Activated CD8-positive, alpha-beta memory T cell treated with anti-CD3 and anti-CD28 coated beads, Interleukin-2, amount 50 U/mL, for 4 hours (primary cell): ENCODE data around the gene COL16A1.
A peak's percentile ranks its signal among the peaks of the same experiment; 100 is the strongest.

Experiments
- DNase-seq: peaks from one replicate; pipeline ENCODE4 v3.0.0-alpha.2; 2020

Gene COL16A1

DNA sequence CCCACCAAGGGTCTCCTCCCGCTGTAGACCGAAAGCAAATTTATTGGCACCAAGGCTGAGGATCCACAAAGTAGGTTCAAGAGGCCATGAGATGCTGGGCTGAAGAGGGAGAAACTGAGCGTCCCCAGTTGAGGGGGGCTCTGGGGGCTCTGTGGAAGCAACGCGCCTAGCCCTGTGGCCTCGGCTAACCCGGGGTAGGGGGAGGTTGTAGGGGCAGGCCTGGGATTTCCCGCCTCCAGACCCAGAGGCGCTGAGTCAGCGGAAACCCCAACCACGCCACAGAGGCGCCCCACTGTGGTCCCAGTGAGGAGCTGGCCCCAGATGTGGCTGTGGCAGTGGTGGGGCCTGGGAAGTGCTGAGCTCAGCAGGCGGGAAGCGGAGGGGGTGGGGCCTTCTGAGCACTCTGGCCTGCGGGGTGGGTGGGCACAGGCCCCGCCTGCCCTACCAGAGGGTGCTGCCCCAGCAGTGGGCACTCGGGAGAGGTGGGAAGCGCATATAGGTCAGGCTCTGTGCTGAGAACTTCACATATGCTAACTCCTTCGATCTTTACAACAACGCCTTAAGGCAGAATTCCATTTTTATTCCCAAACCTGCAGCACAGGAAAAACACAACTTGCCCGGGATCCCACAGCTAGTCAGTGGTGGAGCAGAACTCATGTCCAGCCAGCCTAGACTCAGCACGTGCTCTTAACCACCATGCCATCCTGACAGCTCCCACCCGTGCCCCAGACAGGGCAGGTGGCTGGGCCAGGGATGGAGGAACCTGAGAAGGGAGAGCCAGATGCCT is 1.5 kb upstream of the COL16A1 start:
- DNase-seq, result peak; percentile 67

DNA sequence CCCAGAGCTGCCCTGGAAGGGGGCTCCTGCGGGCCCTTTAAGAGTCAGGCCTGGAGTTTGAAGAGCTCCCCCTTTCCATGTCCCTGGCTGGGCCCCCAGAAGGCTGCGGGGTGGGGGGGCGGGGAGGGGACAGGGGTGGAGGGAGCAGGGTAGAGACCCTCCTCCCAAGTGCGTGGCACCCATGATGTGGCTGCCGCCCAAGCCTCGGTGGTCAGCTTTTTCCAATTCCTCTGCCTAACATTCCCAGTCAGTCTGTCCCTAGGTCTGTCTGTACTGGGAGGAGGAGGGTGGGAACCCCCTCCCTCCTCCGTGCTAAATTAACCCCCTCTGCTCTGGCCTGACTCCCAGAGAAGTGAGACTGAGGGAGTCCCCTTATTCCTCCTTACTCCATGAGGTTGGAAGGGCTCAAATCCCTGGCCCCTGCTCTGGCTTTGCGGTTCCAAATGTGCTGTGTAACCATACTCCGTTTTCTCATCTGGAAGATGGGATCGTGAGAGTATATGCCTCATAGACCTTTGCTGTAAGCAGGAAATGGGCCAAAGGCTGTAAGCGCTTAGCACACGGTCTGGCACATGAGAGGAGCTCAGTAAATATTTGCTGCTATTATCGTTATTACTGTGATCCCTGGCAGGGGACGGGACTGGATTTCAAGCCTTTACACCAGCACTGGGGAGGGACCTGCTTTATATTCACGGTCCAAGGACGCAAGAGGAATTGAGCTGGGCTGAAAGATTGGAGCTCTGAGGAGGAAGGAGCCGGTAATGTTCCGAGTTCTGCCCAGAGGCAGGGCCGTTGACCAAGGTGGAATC is 658 bp upstream of the COL16A1 start:
- DNase-seq, result no peak

DNA sequence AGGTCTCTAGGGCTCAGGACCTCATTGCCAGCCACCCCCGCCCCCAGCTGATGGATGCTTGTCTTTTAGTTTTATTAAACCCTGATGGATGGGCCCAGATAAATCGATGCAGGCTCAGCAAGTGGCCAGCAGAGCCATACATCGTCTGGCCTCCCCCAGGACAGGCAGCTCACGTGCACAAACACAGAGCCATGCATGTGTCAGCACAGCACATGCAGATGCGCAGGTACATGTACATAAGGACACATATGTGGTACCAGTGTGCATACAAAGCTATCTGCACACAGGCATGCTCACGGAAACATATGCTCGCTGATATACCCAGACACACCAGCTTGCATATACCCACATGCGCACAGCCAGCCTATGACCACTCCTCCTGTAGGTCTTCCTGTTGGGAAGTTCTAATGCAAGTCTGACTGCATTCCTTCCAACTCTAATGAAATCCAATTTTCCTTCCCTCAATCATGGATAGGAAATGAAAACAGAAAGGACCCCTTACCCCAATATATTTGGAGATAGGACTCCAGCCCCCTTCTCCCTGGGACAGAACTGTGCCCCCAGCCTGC is 897 bp downstream of the COL16A1 start:
- no peak for DNase-seq

DNA sequence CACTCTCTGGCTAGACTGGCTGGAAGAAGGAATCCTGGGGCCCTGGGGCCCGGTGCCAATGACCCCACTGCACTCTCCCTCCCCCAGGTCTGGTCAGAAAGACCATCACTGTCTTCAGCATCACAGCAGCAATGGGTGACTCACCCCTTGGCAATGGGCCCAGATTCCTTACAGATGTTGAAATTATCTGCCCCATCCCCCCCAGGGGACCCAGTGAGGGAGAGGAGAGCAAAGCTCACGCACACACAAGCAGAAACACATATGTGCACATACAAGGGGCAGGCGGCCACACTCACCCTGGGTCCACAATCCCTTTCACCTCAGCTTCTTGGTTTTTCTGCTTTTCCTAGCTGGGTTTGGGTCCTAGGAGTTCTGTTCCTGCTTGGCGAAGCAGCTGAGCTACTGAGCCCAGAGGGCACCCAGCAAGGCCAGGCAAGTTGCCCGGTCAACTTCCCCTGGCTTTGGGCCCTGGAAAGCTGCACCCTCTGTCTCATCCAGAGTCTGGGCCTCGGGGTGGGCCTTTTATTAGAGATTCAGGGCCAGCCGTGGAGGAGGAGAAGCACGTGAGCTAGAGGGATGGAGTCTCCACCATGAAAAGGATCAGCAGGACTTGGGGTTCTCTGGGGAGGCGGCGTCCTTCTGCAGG is 2.6 kb downstream of the COL16A1 start:
- peak; percentile 50 for DNase-seq

DNA sequence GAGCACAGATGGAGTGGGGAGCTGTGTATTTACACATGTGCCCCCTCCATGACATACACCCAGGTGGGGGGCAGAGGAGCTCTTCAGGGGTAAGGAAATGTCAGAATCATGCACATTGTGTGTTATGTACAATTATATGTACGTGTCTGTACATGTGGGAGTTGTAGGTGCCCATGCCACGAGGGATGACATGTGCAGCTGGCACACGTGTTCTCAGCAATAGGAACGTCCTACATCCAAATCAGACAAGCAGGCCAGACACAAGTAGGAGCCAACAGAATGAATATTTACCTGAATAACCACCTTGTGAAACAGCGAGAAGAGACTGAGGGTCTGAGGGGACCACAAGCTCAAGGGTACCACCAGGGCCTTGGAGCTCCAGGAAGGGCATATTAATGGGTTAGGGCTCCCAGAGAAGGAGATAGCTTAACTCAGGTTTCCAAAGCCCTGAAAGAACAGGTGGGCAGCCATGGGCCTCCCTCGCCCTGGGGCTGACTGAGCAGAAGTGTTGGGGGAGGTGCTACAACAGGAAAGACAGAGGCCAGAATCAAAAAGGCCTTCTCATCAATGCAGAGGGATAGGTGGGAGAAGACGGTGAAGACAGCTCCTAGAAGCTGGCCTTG is 3.2 kb downstream of the COL16A1 start:
- no peak for DNase-seq

DNA sequence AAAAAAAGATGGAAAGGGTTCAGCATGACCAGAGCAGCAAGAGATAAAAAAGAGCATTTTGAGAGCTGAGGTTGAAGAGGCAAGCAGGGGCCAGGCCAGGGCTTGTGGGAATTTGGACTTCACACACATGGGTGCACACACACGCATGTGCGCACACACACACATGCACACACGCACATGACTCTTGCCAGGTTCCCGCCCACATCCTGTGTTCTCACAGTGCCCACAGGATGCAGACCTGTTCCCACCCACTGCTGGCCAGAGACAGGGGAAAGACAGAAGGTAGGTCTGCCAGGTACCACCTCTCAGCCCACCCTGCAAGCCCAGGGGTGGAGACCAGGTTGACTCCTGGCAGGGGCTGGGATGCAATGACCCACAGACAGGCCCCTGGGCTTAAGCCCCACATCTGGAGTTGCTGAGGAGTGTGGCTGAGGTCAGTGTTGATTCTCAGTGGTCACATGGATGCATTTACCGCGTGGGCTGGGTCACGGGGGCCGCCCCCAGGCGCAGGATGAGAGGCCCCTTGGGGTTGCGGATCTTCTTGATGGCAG is 4.4 kb downstream of the COL16A1 start:
- no peak for DNase-seq

DNA sequence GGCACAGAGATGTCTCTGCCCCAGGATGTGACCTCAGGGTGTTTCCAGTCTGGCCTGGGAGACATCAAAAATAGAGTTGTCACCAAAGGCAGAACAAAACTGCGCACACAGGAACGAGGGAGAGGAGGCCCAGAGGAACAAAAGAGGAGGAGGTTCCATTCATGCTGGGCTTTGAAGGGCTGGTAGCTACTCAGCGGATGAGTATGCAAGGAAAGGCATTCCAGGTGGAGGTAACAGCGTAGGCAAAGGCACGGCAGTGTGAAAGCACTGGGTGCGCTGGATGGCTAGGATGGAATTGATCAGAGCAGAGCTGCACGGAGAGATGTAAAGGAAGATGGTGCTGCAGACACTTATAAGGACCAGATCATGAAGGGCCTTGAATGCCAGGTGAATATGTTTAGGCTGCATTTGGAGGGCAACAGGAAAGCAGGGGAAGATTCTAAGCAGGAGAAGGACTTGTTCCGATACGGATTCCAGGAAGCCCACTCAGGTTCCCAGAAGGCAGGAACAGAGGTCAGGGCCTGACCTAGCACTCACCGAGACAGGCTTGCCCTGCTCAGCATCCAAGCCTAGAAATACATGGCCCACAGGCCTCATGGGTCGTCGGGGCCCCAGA is 6.3 kb downstream of the COL16A1 start:
- no peak for DNase-seq

DNA sequence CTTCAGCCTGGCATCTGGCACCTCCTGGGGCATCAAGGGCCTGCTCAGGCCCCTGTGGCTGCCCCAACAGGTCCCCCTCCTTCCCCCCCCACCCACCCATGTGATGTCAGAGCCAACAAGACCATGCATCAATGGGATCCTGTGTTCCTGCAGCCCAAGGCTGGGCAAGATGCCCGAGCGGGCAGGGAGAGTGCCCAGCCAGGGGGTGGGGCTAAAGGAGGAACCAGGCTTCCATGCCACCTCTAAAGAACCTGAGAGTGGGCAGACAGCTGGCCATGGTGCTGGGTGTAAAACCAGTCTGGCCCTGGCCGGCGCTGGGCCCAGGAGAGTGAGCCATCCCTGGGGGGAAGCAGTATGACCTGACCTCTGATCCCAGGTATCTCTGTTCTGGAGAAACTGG is 7.6 kb downstream of the COL16A1 start:
- DNase-seq, result no peak

DNA sequence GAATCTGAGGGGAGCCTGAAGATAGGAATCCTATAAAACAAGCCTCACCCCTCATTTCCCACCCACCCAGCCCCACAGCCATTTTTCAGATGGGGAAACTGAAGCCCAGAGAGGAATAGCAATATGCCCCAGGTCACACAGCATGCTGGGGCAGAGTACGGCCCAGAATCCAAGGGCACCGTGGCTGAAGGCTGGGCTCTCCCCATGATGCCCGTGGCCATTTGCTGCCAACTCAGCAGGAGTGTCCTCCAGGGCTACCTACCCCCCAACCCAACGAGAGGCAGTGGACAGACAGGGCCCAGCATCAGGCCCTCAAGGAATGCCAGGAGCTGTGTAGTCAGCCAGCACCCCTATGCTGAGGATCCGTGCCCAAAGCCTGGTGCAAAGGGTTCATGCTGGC is 8.5 kb downstream of the COL16A1 start:
- DNase-seq, result no peak

DNA sequence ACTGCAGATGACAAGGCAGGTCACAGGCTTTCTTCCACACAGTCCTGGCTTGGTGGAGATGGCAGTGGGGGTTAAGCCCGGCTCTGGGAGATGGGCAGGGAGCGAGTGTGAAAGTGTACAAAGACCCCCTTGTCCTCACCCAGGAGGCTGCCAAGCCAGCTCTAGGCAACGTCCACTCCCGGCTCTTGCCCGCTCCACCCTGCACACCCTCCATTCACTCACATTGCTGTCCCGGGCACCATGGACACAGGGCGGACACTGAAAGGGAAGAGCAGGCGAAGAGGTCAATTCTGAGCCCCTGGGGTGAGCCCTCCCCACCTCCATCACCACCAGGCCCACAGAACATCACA is 8.9 kb downstream of the COL16A1 start:
- DNase-seq, result no peak

DNA sequence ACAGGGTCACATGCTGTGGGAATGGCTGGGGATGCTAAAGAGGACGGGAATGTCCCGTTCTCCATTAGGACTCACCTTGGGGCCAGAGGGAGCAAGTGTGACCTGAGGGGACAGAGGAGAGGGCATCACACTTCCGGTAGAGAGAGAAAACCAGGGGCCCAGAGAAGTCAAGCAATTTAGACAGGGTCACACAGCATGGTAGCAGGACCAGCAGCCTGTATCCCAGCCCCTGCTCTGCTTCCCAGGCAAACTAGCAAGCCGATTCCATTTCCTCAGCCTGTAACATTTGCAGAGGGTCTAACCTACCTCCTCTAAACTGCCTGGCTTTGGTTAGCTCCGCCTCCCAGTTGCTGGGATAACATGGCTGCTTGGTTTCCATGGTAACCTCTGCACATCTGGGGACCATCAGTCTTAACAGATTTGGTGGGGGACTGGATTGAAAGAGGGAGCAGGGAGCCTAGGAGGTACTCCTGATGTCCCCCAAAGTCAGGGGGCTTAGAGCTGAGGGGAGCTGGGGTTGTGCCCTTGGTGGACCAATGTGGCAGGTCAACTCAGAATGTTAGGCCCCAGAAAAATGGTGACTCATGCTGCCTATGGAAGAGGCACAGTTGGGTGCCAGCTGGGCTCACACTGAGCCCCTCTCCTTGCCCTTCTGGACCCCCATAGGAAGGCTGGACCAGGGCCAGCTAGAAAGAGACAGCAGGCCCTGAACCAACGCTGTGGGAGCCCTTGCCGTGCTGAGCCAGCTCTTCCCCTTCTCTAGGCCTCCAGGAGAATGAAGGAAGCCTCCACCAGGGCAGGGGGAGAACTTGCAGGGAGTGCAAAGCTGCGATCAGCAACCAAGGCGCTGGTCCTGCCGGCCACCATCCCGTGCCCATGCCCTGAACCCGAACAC is 9.5 kb downstream of the COL16A1 start:
- DNase-seq, result no peak

DNA sequence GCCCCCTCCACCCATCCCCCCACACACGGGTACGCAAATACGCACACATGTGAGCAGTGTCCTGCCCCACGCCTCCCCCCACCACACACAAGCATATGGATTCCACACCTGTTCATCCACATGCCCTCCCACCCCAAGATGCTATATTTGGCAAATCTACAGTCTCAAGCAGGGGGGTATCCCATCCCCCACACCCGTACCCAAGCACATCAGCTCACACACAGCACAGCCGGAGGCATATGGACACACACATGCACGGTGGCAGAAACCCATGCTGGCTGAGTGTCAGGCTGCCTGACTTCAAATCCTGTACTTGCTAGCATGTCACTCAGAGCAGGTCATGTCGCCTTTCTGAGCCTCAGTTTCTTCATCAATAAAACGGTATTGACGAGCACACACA is 10.6 kb downstream of the COL16A1 start:
- no peak for DNase-seq

DNA sequence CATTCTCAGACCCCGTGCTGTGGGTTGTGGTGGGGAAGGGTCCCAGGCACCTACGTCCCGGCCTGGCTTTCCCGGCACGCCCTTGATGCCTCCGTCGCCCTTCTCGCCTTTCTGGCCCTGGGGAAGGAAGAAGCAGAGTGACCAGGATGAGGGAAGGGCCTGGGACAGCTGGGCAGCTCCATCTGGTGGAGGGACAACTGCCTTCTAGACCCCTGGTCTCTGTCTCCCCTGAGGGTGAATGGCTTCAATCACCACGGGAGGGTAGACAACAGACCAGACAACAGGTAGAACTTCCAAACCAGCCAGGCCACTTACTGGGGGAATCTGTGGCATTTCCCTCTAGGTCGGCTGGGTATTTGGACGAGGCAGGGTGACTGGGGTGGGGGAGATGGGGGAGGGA is 11.9 kb downstream of the COL16A1 start:
- no peak for DNase-seq

DNA sequence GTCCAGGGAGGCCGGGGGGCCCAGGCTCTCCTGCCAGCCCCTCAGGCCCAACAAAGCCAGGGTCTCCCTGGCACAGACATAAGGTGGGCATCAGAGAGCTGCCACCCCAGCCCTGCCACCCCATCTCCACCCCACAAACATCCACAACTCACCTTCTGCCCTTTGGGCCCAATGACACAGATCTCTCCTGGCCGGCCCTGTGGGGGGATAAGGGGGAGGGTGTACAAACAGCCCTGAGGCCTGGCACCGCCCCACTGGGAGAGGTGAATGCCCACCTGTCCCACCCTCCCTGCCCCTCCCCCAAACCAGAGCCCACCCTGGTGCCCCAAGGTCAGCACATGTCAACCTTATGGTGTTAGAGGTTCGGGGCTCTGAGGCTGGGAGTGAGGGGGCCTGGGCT is 12.4 kb downstream of the COL16A1 start:
- DNase-seq, result no peak

DNA sequence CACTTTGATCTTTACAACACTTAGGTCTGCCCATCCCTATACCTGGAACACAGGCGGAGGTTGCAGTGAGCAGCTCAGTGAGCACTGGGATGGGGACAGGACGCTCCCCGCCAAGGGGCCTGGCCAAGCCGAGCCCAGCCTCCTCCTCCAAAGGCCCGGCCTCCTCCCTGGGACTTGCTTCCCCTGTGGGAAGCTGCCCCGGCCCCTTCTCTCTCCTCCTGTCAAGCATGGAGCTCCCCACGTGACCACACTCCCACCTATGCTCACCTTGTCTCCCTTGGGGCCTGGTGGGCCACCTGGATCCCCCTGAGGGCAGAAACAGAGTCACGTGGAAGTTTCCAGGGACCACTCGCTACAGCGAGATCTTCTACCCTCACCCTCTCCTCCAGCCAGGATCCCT is 12.9 kb downstream of the COL16A1 start:
- DNase-seq, result no peak

DNA sequence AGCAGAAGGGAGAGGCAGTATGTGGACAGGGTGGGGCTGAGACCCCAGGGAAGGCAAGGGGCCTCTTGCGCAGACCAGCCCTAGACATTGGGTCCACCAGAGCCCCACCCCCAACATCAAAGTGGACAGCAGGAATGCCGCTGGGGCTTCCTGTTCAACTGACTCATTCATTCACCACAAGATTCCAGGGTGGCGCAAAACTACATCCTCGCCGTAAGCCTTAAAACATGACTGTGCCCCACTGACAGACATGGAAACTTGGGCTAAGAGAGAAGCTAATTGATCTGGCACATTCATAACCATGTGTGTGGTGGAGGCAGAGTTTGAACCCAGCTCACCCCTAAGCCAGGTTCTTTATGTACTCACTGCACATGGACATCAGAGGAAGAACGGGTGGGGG is 14.0 kb downstream of the COL16A1 start:
- DNase-seq, result no peak

DNA sequence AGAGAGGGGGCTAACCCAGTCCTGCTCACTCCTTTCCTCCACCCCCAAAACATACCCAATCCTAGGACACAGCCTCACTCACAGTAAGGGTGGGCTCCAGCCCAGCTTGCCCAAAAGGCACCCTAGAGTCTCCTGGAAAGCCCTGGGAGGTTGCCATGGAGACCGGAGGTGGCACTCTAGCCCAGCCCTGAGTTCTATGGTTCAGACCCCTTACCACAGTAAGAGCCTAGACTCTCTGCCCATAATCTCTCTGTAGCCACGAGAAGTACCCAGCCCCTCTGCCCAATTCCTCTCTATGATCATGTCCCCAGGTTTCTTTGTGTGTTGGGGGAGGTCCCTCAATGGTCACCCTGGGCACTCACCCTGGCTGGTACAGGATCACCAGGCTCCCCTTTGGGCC is 14.4 kb downstream of the COL16A1 start:
- no peak for DNase-seq

DNA sequence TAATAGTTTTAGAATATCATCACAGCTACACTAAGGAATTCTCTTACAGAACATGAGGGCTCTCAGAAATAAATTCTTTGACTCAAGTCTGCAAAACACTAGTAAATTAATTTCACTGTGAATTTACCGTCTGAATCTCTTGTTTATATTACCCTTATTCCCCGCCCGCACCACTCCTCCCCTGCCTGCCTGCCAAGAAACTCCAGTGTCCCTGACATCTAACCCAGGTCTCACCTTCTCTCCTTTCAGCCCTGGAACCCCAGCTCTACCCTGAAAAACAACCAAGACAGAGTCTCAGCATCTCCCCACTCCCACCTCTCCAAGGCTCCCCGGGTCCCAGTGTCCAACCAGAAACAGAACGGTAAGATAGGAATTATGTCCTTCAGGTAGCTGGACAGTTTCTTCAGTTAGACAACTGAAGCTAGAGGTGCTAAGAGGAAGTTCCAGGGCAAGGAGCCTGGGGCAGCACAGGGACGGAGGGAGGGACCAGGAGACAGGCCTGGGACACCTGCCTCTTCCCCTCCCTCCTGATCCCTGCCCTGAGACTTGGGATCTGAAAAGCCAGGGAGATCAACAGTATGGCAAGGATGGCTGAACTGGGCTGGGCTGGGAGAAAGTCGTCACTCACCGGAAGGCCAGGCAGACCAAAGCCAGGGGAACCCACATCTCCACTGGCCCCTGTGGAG is 15.4 kb downstream of the COL16A1 start:
- no peak for DNase-seq

DNA sequence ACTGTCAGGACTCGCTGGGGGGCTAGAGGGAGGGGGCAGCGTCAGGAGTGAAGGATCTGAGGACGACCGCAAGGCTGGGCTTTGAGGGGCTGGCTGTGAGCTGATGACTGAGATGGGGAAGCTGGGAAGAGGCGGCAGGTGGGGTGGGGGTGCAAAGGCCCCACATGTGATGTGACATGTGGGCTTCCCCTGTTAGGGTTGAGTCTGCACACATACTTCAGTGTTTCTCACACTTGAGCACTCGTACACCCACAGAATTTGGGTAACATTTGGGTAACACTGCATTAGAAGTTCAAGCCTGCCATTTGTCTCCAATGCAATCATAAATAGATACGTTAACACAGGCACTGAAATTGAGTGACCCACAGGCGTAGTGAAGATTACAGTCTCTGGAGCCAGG is 16.2 kb downstream of the COL16A1 start:
- no peak for DNase-seq

DNA sequence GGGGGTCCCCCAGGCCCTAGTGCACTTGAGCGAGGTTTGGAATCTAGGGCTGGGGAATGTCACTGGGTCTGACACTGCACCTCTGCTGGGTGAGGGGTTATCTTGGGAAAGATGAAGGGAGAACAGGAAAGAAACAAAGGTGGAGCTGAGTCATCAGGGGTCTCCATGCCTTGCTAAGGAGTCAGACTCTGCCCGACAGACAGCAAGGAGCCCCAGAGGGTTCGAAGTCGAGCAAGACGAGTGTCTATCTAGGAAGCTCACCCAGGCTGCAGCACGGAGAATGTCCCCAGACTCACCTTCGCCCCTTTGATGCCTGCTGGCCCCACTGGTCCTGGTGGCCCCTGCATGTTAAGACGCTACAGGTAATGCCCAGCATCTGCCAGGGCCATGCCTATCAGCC is 18.0 kb downstream of the COL16A1 start:
- no peak for DNase-seq

DNA sequence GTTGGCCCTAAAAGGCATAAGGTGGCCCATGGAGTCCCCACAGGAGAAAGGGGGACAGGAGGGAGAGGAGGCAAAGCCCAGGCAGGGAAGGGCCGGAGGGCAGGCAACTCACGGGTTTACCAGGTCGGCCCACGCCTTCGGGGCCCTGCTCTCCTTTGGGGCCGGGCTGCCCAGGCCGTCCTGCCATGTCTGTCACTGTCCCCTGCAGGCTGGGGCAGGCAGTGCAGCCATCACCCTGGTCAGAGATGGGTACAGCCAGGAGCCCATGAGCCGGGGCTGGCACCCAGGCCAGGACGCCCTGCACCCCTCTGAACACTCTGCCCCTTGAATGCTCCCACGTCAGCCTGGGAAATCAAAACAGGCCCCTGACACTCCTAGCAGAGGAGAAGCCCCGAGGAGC is 19.8 kb downstream of the COL16A1 start:
- no peak for DNase-seq
